Panc1 (cell line): ENCODE data around the gene LGALS4. TPM values are rescaled to one million over a fixed set of nuclear protein-coding genes. Genes with fewer than 3 reads are reported as not detected.

Experiments used
- ATAC-seq: fragments of 200-7000 bp; cut with Tn5 transposase; 2 replicates; pipeline ENCODE4 v1.9.1; 2020; ENCODE audit warnings: mild to moderate bottlenecking, moderate library complexity
- BruUV-seq: library from RNA; stranded (reverse); fragments of 400-500 nt; replicated peaks from 2 replicates; lab custom pipeline; 2021; lab: Mats Ljungman, UMichigan
- CTCF ChIA-PET: fragments of 300-600 bp; sonication (Branson Sonifier 250); formaldehyde crosslinking; loops from one replicate; lab custom pipeline; 2022; ENCODE audit warnings: antibody characterized with exemption; lab: Charles Lee
- POLR2A ChIA-PET: fragments of 300-600 bp; sonication (Branson Sonifier 250); formaldehyde crosslinking; loops from one replicate; lab custom pipeline; 2022; ENCODE audit warnings: antibody characterized with exemption; lab: Charles Lee
- DNase-seq: peaks from one replicate; pipeline ENCODE4 v3.0.0-alpha.2; 2010; ENCODE audit warnings: low read depth, low spot score
- H3K27ac ChIP-seq: 2 replicates; pipeline ENCODE4 v1.5.1; 2011; ENCODE audit warnings: mild to moderate bottlenecking, low read length, inconsistent platforms
- H3K27me3 ChIP-seq: fragments of 200-500 bp; sonication (Bioruptor generic); 2 replicates; pipeline ENCODE4 v1.6.0; 2014; ENCODE audit warnings: low read length, inconsistent platforms; ENCODE audit not compliant: control insufficient read depth, insufficient read depth
- H3K36me3 ChIP-seq: fragments of 200-500 bp; sonication (Bioruptor generic); 2 replicates; pipeline ENCODE4 v1.5.1; 2014; ENCODE audit warnings: inconsistent platforms, mild to moderate bottlenecking, low read length, moderate library complexity; ENCODE audit not compliant: control insufficient read depth, insufficient read depth
- H3K4me1 ChIP-seq: 2 replicates; pipeline ENCODE4 v1.5.1; 2011; ENCODE audit warnings: inconsistent platforms, mild to moderate bottlenecking, low read length, moderate library complexity; ENCODE audit not compliant: control insufficient read depth, insufficient read depth
- H3K4me3 ChIP-seq, 2 experiments: 2 replicates each; pipeline ENCODE4 v1.5.1; 2011 to 2012; ENCODE audit warnings: low read depth in 2 of 2, low read length in 2 of 2, mild to moderate bottlenecking in 2 of 2, inconsistent platforms in 1 of 2, moderate library complexity in 1 of 2
- H3K9me3 ChIP-seq: fragments of 200-500 bp; sonication (Bioruptor generic); 2 replicates; pipeline ENCODE4 v1.5.1; 2014; ENCODE audit warnings: low read depth, mild to moderate bottlenecking, inconsistent platforms, low read length, moderate library complexity; ENCODE audit not compliant: control insufficient read depth, insufficient read depth
- POLR2AphosphoS5 ChIP-seq: IDR thresholded peaks from 2 replicates; pipeline ENCODE4 v1.6.1; 2012; ENCODE audit warnings: mild to moderate bottlenecking, low read depth, low read length, moderate library complexity
- SIN3A ChIP-seq: IDR thresholded peaks from 2 replicates; pipeline ENCODE4 v1.6.1; 2012; ENCODE audit warnings: low read depth, mild to moderate bottlenecking, low read length, moderate library complexity, borderline replicate concordance; ENCODE audit not compliant: insufficient read depth
- TCF7L2 ChIP-seq: IDR thresholded peaks from 2 replicates; pipeline ENCODE4 v1.6.1; 2011; ENCODE audit warnings: mild to moderate bottlenecking, low read depth, low read length, inconsistent platforms
- in situ Hi-C: cut with HindIII; loops from 2 replicates; pipeline ENCODE4 v1.10.0; 2016; ENCODE audit warnings: low sequenced_read_pairs, low pct_unique_long_range_greater_than_20kb
- intact Hi-C: fragments of 100-400 bp; cut with micrococcal nuclease; formaldehyde crosslinking; loops from one replicate; pipeline ENCODE4 v1.10.0; 2022; ENCODE audit not compliant: unreplicated experiment
- total RNA-seq: library from RNA; stranded (reverse); gene quantifications from one replicate; pipeline ENCODE4 v1.2.1, GENCODE V29; 2021; ENCODE audit not compliant: unreplicated experiment
- TF ChIP-seq, protein P1 (sequence below), 2 experiments: IDR thresholded peaks; 2 replicates each; pipeline ENCODE4 v1.6.1; 2011 to 2012; ENCODE audit warnings: low read depth in 2 of 2, control low read depth in 1 of 2, low read length in 1 of 2, mild to moderate bottlenecking in 1 of 2, moderate library complexity in 1 of 2; ENCODE audit not compliant: insufficient read depth in 1 of 2
- TF ChIP-seq, protein P2 (sequence below): fragments of 450-650 bp; IDR thresholded peaks from 2 replicates; pipeline ENCODE4 v1.5.1; 2017; ENCODE audit warnings: mild to moderate bottlenecking

LGALS4 gene
- total RNA-seq, 1 experiment from 2014 or later = 3.9 TPM

DNA sequence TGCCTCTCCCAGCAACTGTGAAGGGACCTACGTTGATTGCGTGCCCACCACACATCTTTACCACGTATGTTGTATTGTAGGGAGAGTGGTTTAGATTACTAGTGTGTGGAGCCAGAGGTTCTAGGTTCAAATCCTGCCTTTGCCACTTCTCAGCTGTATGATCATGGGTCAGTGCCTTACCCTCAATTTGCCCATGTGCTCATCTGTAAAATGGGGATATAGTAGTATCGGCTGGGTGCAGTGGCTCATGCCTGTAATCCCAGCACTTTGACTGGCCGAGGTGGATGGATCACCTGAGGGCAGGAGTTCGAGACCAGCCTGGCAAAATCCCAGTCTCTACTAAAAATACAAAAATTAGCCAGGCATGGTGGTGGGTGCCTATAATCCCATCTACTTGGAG lies 578 bp upstream of the LGALS4 start:
- peaks cover 4% of the 10 kb centered on the region; the same call in 1 of the 2 replicates for H3K4me1 ChIP-seq
- no peak for TF ChIP-seq SIN3A
- TF ChIP-seq, protein P1, sequence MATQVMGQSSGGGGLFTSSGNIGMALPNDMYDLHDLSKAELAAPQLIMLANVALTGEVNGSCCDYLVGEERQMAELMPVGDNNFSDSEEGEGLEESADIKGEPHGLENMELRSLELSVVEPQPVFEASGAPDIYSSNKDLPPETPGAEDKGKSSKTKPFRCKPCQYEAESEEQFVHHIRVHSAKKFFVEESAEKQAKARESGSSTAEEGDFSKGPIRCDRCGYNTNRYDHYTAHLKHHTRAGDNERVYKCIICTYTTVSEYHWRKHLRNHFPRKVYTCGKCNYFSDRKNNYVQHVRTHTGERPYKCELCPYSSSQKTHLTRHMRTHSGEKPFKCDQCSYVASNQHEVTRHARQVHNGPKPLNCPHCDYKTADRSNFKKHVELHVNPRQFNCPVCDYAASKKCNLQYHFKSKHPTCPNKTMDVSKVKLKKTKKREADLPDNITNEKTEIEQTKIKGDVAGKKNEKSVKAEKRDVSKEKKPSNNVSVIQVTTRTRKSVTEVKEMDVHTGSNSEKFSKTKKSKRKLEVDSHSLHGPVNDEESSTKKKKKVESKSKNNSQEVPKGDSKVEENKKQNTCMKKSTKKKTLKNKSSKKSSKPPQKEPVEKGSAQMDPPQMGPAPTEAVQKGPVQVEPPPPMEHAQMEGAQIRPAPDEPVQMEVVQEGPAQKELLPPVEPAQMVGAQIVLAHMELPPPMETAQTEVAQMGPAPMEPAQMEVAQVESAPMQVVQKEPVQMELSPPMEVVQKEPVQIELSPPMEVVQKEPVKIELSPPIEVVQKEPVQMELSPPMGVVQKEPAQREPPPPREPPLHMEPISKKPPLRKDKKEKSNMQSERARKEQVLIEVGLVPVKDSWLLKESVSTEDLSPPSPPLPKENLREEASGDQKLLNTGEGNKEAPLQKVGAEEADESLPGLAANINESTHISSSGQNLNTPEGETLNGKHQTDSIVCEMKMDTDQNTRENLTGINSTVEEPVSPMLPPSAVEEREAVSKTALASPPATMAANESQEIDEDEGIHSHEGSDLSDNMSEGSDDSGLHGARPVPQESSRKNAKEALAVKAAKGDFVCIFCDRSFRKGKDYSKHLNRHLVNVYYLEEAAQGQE (IDR thresholded peaks at IDR 0.05; ENCODE audit: insufficient read depth in 1 of 2, low read depth in 2 of 2, low read length in 1 of 2) = no peak
- TF ChIP-seq TCF7L2 = no peak
- TF ChIP-seq POLR2AphosphoS5 = no peak
- TF ChIP-seq, protein P2, sequence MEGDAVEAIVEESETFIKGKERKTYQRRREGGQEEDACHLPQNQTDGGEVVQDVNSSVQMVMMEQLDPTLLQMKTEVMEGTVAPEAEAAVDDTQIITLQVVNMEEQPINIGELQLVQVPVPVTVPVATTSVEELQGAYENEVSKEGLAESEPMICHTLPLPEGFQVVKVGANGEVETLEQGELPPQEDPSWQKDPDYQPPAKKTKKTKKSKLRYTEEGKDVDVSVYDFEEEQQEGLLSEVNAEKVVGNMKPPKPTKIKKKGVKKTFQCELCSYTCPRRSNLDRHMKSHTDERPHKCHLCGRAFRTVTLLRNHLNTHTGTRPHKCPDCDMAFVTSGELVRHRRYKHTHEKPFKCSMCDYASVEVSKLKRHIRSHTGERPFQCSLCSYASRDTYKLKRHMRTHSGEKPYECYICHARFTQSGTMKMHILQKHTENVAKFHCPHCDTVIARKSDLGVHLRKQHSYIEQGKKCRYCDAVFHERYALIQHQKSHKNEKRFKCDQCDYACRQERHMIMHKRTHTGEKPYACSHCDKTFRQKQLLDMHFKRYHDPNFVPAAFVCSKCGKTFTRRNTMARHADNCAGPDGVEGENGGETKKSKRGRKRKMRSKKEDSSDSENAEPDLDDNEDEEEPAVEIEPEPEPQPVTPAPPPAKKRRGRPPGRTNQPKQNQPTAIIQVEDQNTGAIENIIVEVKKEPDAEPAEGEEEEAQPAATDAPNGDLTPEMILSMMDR = no peak
- intact Hi-C loops = no loop called here
- ChIA-PET CTCF (interaction anchor here (0.7 kb wide), 1 partner anchor 11 kb away, joined by 4 read pairs; no protein-coding TSS in a partner anchor), POLR2A (interaction anchor here (1.4 kb wide), 1 partner anchor 17 kb away, joined by 3 read pairs; no protein-coding TSS in a partner anchor)
- no peaks in the 10 kb centered on the region for H3K27me3 ChIP-seq
- no peak for DNase-seq
- H3K9me3 ChIP-seq = no peaks in the 10 kb centered on the region
- no peak overlapping the region for H3K4me3 ChIP-seq
- ATAC-seq = peak; percentile 1; the same call in 1 of the 2 replicates
- no TSS peak for BruUV-seq
- in situ Hi-C loops = no loop called here
- no peak overlapping the region for H3K27ac ChIP-seq
- H3K36me3 ChIP-seq = peaks cover 8% of the 10 kb centered on the region; the same call in 1 of the 2 replicates

DNA sequence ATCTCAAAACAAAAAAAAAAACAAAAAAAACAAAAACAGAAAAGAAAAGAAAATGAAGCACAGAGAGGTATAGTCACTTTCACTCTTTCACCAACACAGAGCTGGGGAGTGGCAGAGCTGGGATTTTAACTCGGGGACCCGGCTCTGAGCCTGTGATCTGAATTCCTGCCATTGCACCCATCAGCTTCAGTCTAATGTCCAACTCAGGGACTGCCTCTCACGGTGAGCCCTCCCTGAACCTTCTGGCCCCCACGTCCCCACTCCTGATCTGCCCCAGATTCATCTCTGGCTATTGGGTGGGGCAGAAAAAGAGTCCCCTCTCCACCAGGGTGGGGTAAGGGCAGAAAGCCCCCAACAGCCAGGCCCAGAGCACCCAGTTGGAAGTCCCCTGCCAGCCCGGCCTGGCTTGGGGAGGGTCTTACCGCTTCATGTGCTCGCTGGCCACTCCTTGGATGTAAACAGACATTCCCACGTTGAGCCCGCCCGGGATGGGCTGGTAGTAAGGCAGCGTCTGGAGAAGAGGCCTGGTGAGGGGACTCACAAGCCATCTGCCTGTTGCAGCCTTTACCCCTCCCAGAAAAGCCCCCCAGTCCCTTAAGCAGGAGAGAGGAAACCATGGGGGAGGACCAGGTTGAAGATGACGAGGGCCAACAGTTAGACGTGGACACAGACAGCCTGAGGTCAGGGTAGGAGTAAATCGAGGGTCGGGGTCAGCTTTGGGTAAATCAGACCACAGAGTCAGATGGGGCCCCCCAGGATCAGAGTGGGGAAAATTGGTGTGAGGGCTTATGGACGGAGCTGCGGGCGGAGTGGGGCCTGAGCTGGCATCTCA lies 520 bp downstream of the LGALS4 start:
- ChIA-PET POLR2A (no interaction called here), CTCF (interaction anchor here (0.7 kb wide), 1 partner anchor 9 kb away, joined by 4 read pairs; no protein-coding TSS in a partner anchor)
- H3K27ac ChIP-seq = no peak overlapping the region; the same call in 1 of the 2 replicates

More for the DNA sequence above, 520 bp downstream of the LGALS4 start:
- no peaks in the 10 kb centered on the region for H3K9me3 ChIP-seq
- H3K27me3 ChIP-seq = no peaks in the 10 kb centered on the region
- H3K4me3 ChIP-seq = no peak overlapping the region
- BruUV-seq = no TSS peak
- H3K36me3 ChIP-seq = peaks cover 3% of the 10 kb centered on the region; the same call in 1 of the 2 replicates
- DNase-seq (no peak), ATAC-seq (no peak)
- intact Hi-C loops (no loop called here), in situ Hi-C loops (no loop called here)
- H3K4me1 ChIP-seq = peaks cover 4% of the 10 kb centered on the region; the same call in 1 of the 2 replicates
- TF ChIP-seq POLR2AphosphoS5 = no peak
- TF ChIP-seq TCF7L2 = no peak
- TF ChIP-seq SIN3A = no peak
- TF ChIP-seq, protein P1 (IDR thresholded peaks at IDR 0.05; ENCODE audit: insufficient read depth in 1 of 2, low read depth in 2 of 2, low read length in 1 of 2) = no peak
- TF ChIP-seq, protein P2 = no peak
